ENCODE results near the gene POP7.

GRCh38 chr7:100730136-100730800 lies 24.3 kb downstream of the POP7 start:
- no peak for TF ChIP-seq EZH2 (IDR thresholded peaks at IDR 0.05; ENCODE audit: borderline replicate concordance, insufficient read depth, low read depth, low read length, poor library complexity, severe bottlenecking)
- no peak for TF ChIP-seq CTCF (IDR thresholded peaks at IDR 0.05)
